Measurements from ENCODE around the gene DNPEP. TPM values are rescaled to one million over a fixed set of nuclear protein-coding genes. Genes with fewer than 3 reads are reported as not detected.

DNPEP gene
- total and polyA plus RNA-seq, 9 donors = 23.4 to 72.9 (median 61.8) TPM

DNA sequence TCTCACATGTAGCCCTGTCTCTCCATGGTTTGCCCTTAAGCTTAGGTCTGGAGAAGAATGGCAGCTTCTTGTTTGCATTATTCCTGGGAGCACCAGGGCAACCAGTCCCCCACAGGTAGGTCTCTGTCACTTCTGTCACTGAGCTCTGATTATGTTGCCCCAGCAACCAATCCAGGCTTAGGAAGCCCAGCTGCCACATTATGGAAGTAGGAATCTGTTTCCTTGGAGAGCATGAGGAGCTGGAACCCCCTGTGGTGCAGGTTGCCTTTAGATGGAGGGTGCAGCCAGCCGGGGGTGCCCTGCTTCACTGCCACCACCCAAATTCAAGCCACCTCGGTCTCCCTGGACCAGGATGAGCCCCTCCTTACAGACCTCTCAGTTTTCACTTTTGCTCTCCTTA is 60.0 kb downstream of the DNPEP start:
- Histone ChIP-seq H3K27me3 (no peaks in the 10 kb centered on the region), H3K4me1 (ENCODE audit: insufficient read depth) (no peaks in the 10 kb centered on the region), H3K27ac (no peak overlapping the region), H3K9me3 (no peaks in the 10 kb centered on the region), H3K4me3 (no peak overlapping the region), H3K36me3 (no peaks in the 10 kb centered on the region)
- no peak for TF ChIP-seq POLR2A (IDR thresholded peaks at IDR 0.05)
- no peak for DNase-seq
- 43 to 54% (median 50%) methylated on average over 2 of the region's 2 CpGs for WGBS, 3 donors
- intact Hi-C loops (cut with DNase I) = no loop called here

GRCh38 chr2:219325657-219326315 is 61.9 kb downstream of the DNPEP start:
- Histone ChIP-seq H3K36me3 (no peaks in the 10 kb centered on the region), H3K27ac (no peak overlapping the region), H3K4me1 (ENCODE audit: insufficient read depth) (no peaks in the 10 kb centered on the region), H3K27me3 (no peaks in the 10 kb centered on the region), H3K9me3 (no peaks in the 10 kb centered on the region), H3K4me3 (no peak overlapping the region)
- no peak for DNase-seq
- WGBS, 3 donors = 60 to 72% (median 63%) methylated on average over 9 of the region's 9 CpGs
- intact Hi-C loops (cut with DNase I) = no loop called here
- no peak for TF ChIP-seq EP300 (IDR thresholded peaks at IDR 0.05)
- TF ChIP-seq POLR2A (IDR thresholded peaks at IDR 0.05) = no peak
- no peak for TF ChIP-seq CTCF (IDR thresholded peaks at IDR 0.05)

DNA sequence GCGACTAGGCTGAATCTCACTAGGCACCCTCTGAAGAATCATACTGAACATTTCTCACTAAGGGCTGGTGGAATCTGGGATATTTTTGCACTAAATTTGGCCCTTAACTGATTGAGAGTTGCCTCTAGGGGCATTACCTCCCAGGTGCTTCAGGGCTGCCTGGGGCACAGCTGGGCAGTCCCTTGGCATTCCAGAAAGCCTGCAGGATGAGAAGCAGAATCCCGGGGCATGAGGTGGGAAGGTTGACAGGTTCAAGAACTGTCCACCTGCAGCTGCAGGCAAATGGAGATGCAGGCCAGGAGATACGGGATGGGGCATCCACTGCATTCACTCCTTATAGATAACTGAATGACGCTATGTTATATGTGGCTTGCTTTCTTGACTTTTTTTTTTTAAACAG is 62.6 kb downstream of the DNPEP start:
- Histone ChIP-seq H3K9me3 (no peaks in the 10 kb centered on the region), H3K4me1 (ENCODE audit: insufficient read depth) (no peaks in the 10 kb centered on the region), H3K27me3 (no peaks in the 10 kb centered on the region), H3K4me3 (no peak overlapping the region), H3K36me3 (no peaks in the 10 kb centered on the region), H3K27ac (no peak overlapping the region)
- intact Hi-C loops (cut with DNase I) = no loop called here
- no peak for TF ChIP-seq EP300 (IDR thresholded peaks at IDR 0.05)
- TF ChIP-seq POLR2A (IDR thresholded peaks at IDR 0.05) = no peak
- TF ChIP-seq CTCF (IDR thresholded peaks at IDR 0.05) = no peak
- no peak for DNase-seq
- WGBS, 3 donors = 72 to 87% (median 75%) methylated on average over 4 of the region's 4 CpGs

GRCh38 chr2:219323434-219323833 is 64.3 kb downstream of the DNPEP start:
- intact Hi-C loops (cut with DNase I) = no loop called here
- no peak overlapping the region for H3K4me3 ChIP-seq
- H3K4me1 ChIP-seq (ENCODE audit: insufficient read depth) = no peaks in the 10 kb centered on the region
- DNase-seq = no peak
- H3K9me3 ChIP-seq = no peaks in the 10 kb centered on the region
- no peaks in the 10 kb centered on the region for H3K36me3 ChIP-seq
- no peaks in the 10 kb centered on the region for H3K27me3 ChIP-seq
- WGBS, 3 donors = 56 to 61% (median 59%) methylated on average over 4 of the region's 4 CpGs
- no peak overlapping the region for H3K27ac ChIP-seq
- no peak for TF ChIP-seq CTCF (IDR thresholded peaks at IDR 0.05)
- no peak for TF ChIP-seq POLR2A (IDR thresholded peaks at IDR 0.05)
- no peak for TF ChIP-seq EP300 (IDR thresholded peaks at IDR 0.05)

Small RNAs within 50 kb of the gene (small RNA-seq; reads per million reads assigned to genes)
- not detected for gene AC053503.3

Other genes with a start within 250 kb of the DNPEP start
- 10 to 100 TPM; 14.7 to 19.1 (median 17.1) TPM for gene NHEJ1, start 227.1 kb downstream of the DNPEP start, total RNA-seq
- 10 to 100 TPM; 10.8 to 23.1 TPM for gene NHEJ1, start 227.1 kb downstream of the DNPEP start, polyA plus RNA-seq
- gene SLC23A3, start 217.9 kb downstream of the DNPEP start, total RNA-seq = 1 to 10 TPM in 6 of 7 donors, under 1 TPM in 1; 0.84 to 4.5 (median 1.7) TPM
- 1 to 10 TPM in 1 of 2 donors, under 1 TPM in 1; 0.81 to 1.1 TPM for gene SLC23A3, start 217.9 kb downstream of the DNPEP start, polyA plus RNA-seq
- 10 to 100 TPM; 29.7 to 68.2 (median 62.8) TPM for gene CNPPD1, start 211.0 kb downstream of the DNPEP start, total RNA-seq
- gene CNPPD1, start 211.0 kb downstream of the DNPEP start, polyA plus RNA-seq = 10 to 100 TPM; 27.1 to 46.7 TPM
- 100 to 1,000 TPM in 3 of 7 donors, 10 to 100 TPM in 4; 40.9 to 106 (median 95.6) TPM for gene RETREG2, start 209.6 kb downstream of the DNPEP start, total RNA-seq
- 100 to 1,000 TPM in 1 of 2 donors, 10 to 100 TPM in 1; 74.4 to 110 TPM for gene RETREG2, start 209.6 kb downstream of the DNPEP start, polyA plus RNA-seq
- gene ZFAND2B, start 181.1 kb downstream of the DNPEP start, total RNA-seq = 10 to 100 TPM; 22.4 to 45.6 (median 33.9) TPM
- 10 to 100 TPM; 14.3 to 31.1 TPM for gene ZFAND2B, start 181.1 kb downstream of the DNPEP start, polyA plus RNA-seq
- 10 to 100 TPM; 12.0 to 64.5 (median 37.2) TPM for gene ABCB6, start 169.0 kb downstream of the DNPEP start, total RNA-seq
- 10 to 100 TPM; 26.3 to 33.3 TPM for gene ABCB6, start 169.0 kb downstream of the DNPEP start, polyA plus RNA-seq
- 10 to 100 TPM; 22.6 to 44.6 (median 32.6) TPM for gene ATG9A, start 158.3 kb downstream of the DNPEP start, total RNA-seq
- gene ATG9A, start 158.3 kb downstream of the DNPEP start, polyA plus RNA-seq = 10 to 100 TPM; 29.7 to 46.3 TPM
- 10 to 100 TPM; 36.4 to 60.2 (median 44.1) TPM for gene ANKZF1, start 158.1 kb downstream of the DNPEP start, total RNA-seq
- gene ANKZF1, start 158.1 kb downstream of the DNPEP start, polyA plus RNA-seq = 10 to 100 TPM; 33.1 to 36.5 TPM
- gene GLB1L, start 142.5 kb downstream of the DNPEP start, total RNA-seq = 10 to 100 TPM in 6 of 7 donors, 1 to 10 TPM in 1; 5.7 to 20.3 (median 13.9) TPM
- 10 to 100 TPM; 12.8 to 19.6 TPM for gene GLB1L, start 142.5 kb downstream of the DNPEP start, polyA plus RNA-seq
- gene STK16, start 142.4 kb downstream of the DNPEP start, total RNA-seq = 10 to 100 TPM; 12.4 to 24.8 (median 17.9) TPM
- gene STK16, start 142.4 kb downstream of the DNPEP start, polyA plus RNA-seq = 10 to 100 TPM; 19.1 to 29.4 TPM
- gene TUBA4B, start 134.7 kb downstream of the DNPEP start, total RNA-seq = 10 to 100 TPM in 1 of 7 donors, 1 to 10 TPM in 1, under 1 TPM in 3, not detected in 2; 0.27 to 13.2 (median 0.83) TPM
- under 1 TPM; 0.18 to 0.34 TPM for gene TUBA4B, start 134.7 kb downstream of the DNPEP start, polyA plus RNA-seq
- 10 to 100 TPM in 6 of 7 donors, 1 to 10 TPM in 1; 8.4 to 53.6 (median 16.5) TPM for gene TUBA4A, start 134.0 kb downstream of the DNPEP start, total RNA-seq
- gene TUBA4A, start 134.0 kb downstream of the DNPEP start, polyA plus RNA-seq = 10 to 100 TPM in 1 of 2 donors, 1 to 10 TPM in 1; 7.9 to 42.2 TPM
- 100 to 1,000 TPM in 1 of 7 donors, 10 to 100 TPM in 6; 34.0 to 101 (median 85.7) TPM for gene DNAJB2, start 108.5 kb downstream of the DNPEP start, total RNA-seq
- 10 to 100 TPM; 77.9 to 87.5 TPM for gene DNAJB2, start 108.5 kb downstream of the DNPEP start, polyA plus RNA-seq
- 1 to 10 TPM in 3 of 7 donors, under 1 TPM in 3, not detected in 1; 0.12 to 2.3 (median 0.82) TPM for gene PTPRN, start 78.5 kb downstream of the DNPEP start, total RNA-seq
- 1 to 10 TPM in 1 of 2 donors, under 1 TPM in 1; 0.08 to 1.3 TPM for gene PTPRN, start 78.5 kb downstream of the DNPEP start, polyA plus RNA-seq
- not detected for gene RESP18, start 55.2 kb downstream of the DNPEP start, total RNA-seq
- gene RESP18, start 55.2 kb downstream of the DNPEP start, polyA plus RNA-seq = not detected
- 1,000 to 10,000 TPM in 1 of 7 donors, 100 to 1,000 TPM in 4, 10 to 100 TPM in 2; 86.5 to 1,061 (median 184) TPM for gene DES, start 30.5 kb upstream of the DNPEP start, total RNA-seq
- gene DES, start 30.5 kb upstream of the DNPEP start, polyA plus RNA-seq = 100 to 1,000 TPM; 149 to 642 TPM
- 10 to 100 TPM; 13.9 to 79.7 (median 29.6) TPM for gene SPEG, start 46.9 kb upstream of the DNPEP start, total RNA-seq
- 10 to 100 TPM in 1 of 2 donors, 1 to 10 TPM in 1; 9.9 to 31.4 TPM for gene SPEG, start 46.9 kb upstream of the DNPEP start, polyA plus RNA-seq
- gene GMPPA, start 111.0 kb upstream of the DNPEP start, total RNA-seq = 10 to 100 TPM; 14.2 to 35.7 (median 23.7) TPM
- gene GMPPA, start 111.0 kb upstream of the DNPEP start, polyA plus RNA-seq = 10 to 100 TPM; 20.0 to 33.7 TPM
- gene ASIC4, start 126.6 kb upstream of the DNPEP start, total RNA-seq = under 1 TPM in 3 of 7 donors, not detected in 4; 0.10 to 0.28 (median 0.24) TPM
- under 1 TPM in 1 of 2 donors, not detected in 1; 0.05 TPM for gene ASIC4, start 126.6 kb upstream of the DNPEP start, polyA plus RNA-seq
- gene CHPF, start 155.9 kb upstream of the DNPEP start, total RNA-seq = 100 to 1,000 TPM in 6 of 7 donors, 10 to 100 TPM in 1; 89.4 to 181 (median 135) TPM
- gene CHPF, start 155.9 kb upstream of the DNPEP start, polyA plus RNA-seq = 10 to 100 TPM in 1 of 2 donors, 1 to 10 TPM in 1; 4.0 to 76.0 TPM
- gene TMEM198, start 156.1 kb upstream of the DNPEP start, total RNA-seq = 10 to 100 TPM in 6 of 7 donors, 1 to 10 TPM in 1; 5.8 to 22.7 (median 10.7) TPM
- 1 to 10 TPM in 1 of 2 donors, under 1 TPM in 1; 0.62 to 6.5 TPM for gene TMEM198, start 156.1 kb upstream of the DNPEP start, polyA plus RNA-seq
- 100 to 1,000 TPM; 230 to 740 (median 473) TPM for gene OBSL1, start 183.6 kb upstream of the DNPEP start, total RNA-seq
- gene OBSL1, start 183.6 kb upstream of the DNPEP start, polyA plus RNA-seq = 100 to 1,000 TPM in 1 of 2 donors, 10 to 100 TPM in 1; 53.2 to 431 TPM
- 100 to 1,000 TPM in 2 of 7 donors, 10 to 100 TPM in 5; 38.4 to 165 (median 78.3) TPM for gene INHA, start 184.4 kb upstream of the DNPEP start, total RNA-seq
- gene INHA, start 184.4 kb upstream of the DNPEP start, polyA plus RNA-seq = 100 to 1,000 TPM in 1 of 2 donors, 10 to 100 TPM in 1; 96.3 to 162 TPM
- gene STK11IP, start 209.9 kb upstream of the DNPEP start, total RNA-seq = 10 to 100 TPM; 30.3 to 73.7 (median 43.8) TPM
- gene STK11IP, start 209.9 kb upstream of the DNPEP start, polyA plus RNA-seq = 10 to 100 TPM in 1 of 2 donors, 1 to 10 TPM in 1; 9.2 to 46.2 TPM
- 100 to 1,000 TPM in 4 of 7 donors, 10 to 100 TPM in 3; 29.6 to 232 (median 106) TPM for gene SLC4A3, start 239.7 kb upstream of the DNPEP start, total RNA-seq
- gene SLC4A3, start 239.7 kb upstream of the DNPEP start, polyA plus RNA-seq = 10 to 100 TPM in 1 of 2 donors, 1 to 10 TPM in 1; 5.3 to 83.6 TPM